Panc1 (cell line): ENCODE results near the gene TMEM244.

Source experiments
- CTCF ChIP-seq: fragments of 450-650 bp; IDR thresholded peaks from 2 replicates; pipeline ENCODE4 v1.5.1; 2017; ENCODE audit warnings: mild to moderate bottlenecking
- POLR2AphosphoS5 ChIP-seq: IDR thresholded peaks from 2 replicates; pipeline ENCODE4 v1.6.1; 2012; ENCODE audit warnings: mild to moderate bottlenecking, low read depth, low read length, moderate library complexity
- REST ChIP-seq, 2 experiments: IDR thresholded peaks; 2 replicates each; pipeline ENCODE4 v1.6.1; 2011 to 2012; ENCODE audit warnings: low read depth in 2 of 2, control low read depth in 1 of 2, low read length in 1 of 2, mild to moderate bottlenecking in 1 of 2, moderate library complexity in 1 of 2; ENCODE audit not compliant: insufficient read depth in 1 of 2
- SIN3A ChIP-seq: IDR thresholded peaks from 2 replicates; pipeline ENCODE4 v1.6.1; 2012; ENCODE audit warnings: low read depth, mild to moderate bottlenecking, low read length, moderate library complexity, borderline replicate concordance; ENCODE audit not compliant: insufficient read depth
- TCF7L2 ChIP-seq: IDR thresholded peaks from 2 replicates; pipeline ENCODE4 v1.6.1; 2011; ENCODE audit warnings: mild to moderate bottlenecking, low read depth, low read length, inconsistent platforms

DNA sequence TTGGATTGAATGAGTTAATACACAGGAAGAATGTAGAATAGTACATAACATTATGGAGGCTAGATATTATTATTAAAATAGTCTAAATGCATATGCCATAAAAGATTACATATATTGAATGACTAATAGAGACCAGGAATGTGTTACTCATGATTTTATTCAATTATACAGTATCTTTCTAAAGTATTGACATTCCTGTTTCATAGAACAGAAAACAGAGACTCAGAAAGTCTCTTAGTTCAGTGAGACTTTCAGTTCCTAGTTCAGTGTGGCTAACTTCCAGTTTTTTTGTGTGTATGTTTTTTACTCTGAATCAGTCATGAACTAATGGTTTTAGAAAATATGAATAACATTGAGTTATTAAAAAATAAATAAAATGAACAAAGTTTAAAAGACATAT lies 34.6 kb upstream of the TMEM244 start:
- TF ChIP-seq CTCF: no peak
- TF ChIP-seq SIN3A: no peak
- TF ChIP-seq POLR2AphosphoS5: no peak
- no peak for TF ChIP-seq TCF7L2
- no peak for TF ChIP-seq REST (IDR thresholded peaks at IDR 0.05; ENCODE audit: insufficient read depth in 1 of 2, low read depth in 2 of 2, low read length in 1 of 2)
